ENCODE results near the gene RAPGEFL1.

- TF ChIP-seq YY1 (IDR thresholded peaks at IDR 0.05; ENCODE audit: insufficient read depth, insufficient read length) (no peak), ZNF274 (IDR thresholded peaks at IDR 0.05; ENCODE audit: low read depth, low read length) (no peak)
These were observed 65.5 kb downstream of the RAPGEFL1 start for GRCh38 chr17:40242774-40243173.
